ENCODE data around the gene PHLDA1. TPM values are rescaled to one million over a fixed set of nuclear protein-coding genes. Genes with fewer than 3 reads are reported as not detected.

Gene PHLDA1
- total and polyA plus RNA-seq, 2 experiments from 2014 or later = 11.7 to 21.6 TPM

DNA sequence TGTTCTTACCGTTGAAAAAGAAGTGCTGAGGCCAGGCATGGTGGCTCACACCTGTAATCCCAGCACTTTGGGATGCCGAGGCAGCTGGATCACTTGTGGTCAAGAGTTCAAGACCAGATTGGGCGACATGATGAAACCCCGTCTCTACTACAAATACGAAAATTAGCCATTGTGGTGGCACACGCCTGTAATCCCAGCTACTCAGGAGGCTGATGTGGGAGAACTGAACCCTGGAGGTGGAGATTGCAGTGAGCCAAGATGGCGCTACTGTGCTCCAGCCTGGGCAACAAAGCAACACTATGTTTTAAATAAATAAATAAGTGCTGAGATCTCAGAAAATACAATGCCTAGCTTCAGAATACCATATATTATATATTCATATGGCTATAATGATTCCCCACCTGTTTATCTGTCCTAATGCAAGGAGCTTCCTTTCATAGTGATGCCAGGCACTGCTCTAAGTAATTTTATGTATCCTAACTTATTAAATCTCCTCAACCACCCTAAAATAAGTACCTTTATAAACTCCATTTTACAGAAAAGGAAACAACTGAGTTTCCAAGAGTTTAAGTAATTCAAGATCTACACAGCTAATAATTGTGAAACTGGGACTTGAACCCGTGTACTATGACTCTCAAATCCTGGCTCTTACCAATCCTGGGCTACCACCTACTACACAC lies 7.3 kb downstream of the PHLDA1 start:
- Histone ChIP-seq H3K4me1 (ENCODE audit: insufficient read depth) (peaks cover 35% of the 10 kb centered on the region), H4K20me1 (replicated peaks; ENCODE audit: insufficient read depth) (no peaks in the 10 kb centered on the region), H2AFZ (no peak overlapping the region), H3K4me3 (no peak overlapping the region), H3K27ac (ENCODE audit: low read depth) (peak overlapping the region; percentile 40; the same call in 1 of the 2 replicates), H3K9me2 (ENCODE audit: insufficient read depth) (no peaks in the 10 kb centered on the region), H3K27me3 (ENCODE audit: insufficient read depth) (peaks cover under 1% of the 10 kb centered on the region; the same call in 1 of the 2 replicates), H3F3A (replicated peaks; ENCODE audit: low read depth) (no peaks in the 10 kb centered on the region), H3K79me2 (replicated peaks; ENCODE audit: insufficient read depth) (peaks cover 6% of the 10 kb centered on the region), H3K4me2 (no peak overlapping the region), H3K36me3 (ENCODE audit: insufficient read depth) (peaks cover 3% of the 10 kb centered on the region; the same call in 1 of the 2 replicates)
- no peak overlapping the region for H3K4me3 Mint-ChIP-seq
- no peaks in the 10 kb centered on the region for H3K27me3 Mint-ChIP-seq (ENCODE audit: insufficient read depth, low read depth, poor library complexity)
- TF ChIP-seq, protein P1, sequence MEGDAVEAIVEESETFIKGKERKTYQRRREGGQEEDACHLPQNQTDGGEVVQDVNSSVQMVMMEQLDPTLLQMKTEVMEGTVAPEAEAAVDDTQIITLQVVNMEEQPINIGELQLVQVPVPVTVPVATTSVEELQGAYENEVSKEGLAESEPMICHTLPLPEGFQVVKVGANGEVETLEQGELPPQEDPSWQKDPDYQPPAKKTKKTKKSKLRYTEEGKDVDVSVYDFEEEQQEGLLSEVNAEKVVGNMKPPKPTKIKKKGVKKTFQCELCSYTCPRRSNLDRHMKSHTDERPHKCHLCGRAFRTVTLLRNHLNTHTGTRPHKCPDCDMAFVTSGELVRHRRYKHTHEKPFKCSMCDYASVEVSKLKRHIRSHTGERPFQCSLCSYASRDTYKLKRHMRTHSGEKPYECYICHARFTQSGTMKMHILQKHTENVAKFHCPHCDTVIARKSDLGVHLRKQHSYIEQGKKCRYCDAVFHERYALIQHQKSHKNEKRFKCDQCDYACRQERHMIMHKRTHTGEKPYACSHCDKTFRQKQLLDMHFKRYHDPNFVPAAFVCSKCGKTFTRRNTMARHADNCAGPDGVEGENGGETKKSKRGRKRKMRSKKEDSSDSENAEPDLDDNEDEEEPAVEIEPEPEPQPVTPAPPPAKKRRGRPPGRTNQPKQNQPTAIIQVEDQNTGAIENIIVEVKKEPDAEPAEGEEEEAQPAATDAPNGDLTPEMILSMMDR (conservative IDR thresholded peaks at IDR 0.05; ENCODE audit: low read depth in 2 of 2) = no peak
- TF ChIP-seq, protein P2, sequence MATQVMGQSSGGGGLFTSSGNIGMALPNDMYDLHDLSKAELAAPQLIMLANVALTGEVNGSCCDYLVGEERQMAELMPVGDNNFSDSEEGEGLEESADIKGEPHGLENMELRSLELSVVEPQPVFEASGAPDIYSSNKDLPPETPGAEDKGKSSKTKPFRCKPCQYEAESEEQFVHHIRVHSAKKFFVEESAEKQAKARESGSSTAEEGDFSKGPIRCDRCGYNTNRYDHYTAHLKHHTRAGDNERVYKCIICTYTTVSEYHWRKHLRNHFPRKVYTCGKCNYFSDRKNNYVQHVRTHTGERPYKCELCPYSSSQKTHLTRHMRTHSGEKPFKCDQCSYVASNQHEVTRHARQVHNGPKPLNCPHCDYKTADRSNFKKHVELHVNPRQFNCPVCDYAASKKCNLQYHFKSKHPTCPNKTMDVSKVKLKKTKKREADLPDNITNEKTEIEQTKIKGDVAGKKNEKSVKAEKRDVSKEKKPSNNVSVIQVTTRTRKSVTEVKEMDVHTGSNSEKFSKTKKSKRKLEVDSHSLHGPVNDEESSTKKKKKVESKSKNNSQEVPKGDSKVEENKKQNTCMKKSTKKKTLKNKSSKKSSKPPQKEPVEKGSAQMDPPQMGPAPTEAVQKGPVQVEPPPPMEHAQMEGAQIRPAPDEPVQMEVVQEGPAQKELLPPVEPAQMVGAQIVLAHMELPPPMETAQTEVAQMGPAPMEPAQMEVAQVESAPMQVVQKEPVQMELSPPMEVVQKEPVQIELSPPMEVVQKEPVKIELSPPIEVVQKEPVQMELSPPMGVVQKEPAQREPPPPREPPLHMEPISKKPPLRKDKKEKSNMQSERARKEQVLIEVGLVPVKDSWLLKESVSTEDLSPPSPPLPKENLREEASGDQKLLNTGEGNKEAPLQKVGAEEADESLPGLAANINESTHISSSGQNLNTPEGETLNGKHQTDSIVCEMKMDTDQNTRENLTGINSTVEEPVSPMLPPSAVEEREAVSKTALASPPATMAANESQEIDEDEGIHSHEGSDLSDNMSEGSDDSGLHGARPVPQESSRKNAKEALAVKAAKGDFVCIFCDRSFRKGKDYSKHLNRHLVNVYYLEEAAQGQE (IDR thresholded peaks at IDR 0.05; ENCODE audit: unreplicated experiment) = no peak
- TF ChIP-seq, protein P3, sequence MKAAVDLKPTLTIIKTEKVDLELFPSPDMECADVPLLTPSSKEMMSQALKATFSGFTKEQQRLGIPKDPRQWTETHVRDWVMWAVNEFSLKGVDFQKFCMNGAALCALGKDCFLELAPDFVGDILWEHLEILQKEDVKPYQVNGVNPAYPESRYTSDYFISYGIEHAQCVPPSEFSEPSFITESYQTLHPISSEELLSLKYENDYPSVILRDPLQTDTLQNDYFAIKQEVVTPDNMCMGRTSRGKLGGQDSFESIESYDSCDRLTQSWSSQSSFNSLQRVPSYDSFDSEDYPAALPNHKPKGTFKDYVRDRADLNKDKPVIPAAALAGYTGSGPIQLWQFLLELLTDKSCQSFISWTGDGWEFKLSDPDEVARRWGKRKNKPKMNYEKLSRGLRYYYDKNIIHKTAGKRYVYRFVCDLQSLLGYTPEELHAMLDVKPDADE (IDR thresholded peaks at IDR 0.05) = no peak
- TF ChIP-seq STAT1 (IDR thresholded peaks at IDR 0.05; ENCODE audit: unreplicated experiment) (no peak), CREB1 (CRISPR knock-in tag; IDR thresholded peaks at IDR 0.05; ENCODE audit: low read depth) (no peak), ZNF114 (CRISPR knock-in tag; IDR thresholded peaks at IDR 0.05) (no peak), POLR2AphosphoS5 (IDR thresholded peaks at IDR 0.05; ENCODE audit: low read depth) (no peak), NANOG (IDR thresholded peaks at IDR 0.05; ENCODE audit: borderline replicate concordance) (no peak), EZH2 (IDR thresholded peaks at IDR 0.05; ENCODE audit: low read depth, unreplicated experiment) (no peak), JUNB (IDR thresholded peaks at IDR 0.05; ENCODE audit: unreplicated experiment) (no peak), ZNF331 (CRISPR knock-in tag; IDR thresholded peaks at IDR 0.05; ENCODE audit: low read depth) (no peak), EZH2phosphoT487 (IDR thresholded peaks at IDR 0.05; ENCODE audit: unreplicated experiment) (no peak)
- TF ChIP-seq, protein P4, sequence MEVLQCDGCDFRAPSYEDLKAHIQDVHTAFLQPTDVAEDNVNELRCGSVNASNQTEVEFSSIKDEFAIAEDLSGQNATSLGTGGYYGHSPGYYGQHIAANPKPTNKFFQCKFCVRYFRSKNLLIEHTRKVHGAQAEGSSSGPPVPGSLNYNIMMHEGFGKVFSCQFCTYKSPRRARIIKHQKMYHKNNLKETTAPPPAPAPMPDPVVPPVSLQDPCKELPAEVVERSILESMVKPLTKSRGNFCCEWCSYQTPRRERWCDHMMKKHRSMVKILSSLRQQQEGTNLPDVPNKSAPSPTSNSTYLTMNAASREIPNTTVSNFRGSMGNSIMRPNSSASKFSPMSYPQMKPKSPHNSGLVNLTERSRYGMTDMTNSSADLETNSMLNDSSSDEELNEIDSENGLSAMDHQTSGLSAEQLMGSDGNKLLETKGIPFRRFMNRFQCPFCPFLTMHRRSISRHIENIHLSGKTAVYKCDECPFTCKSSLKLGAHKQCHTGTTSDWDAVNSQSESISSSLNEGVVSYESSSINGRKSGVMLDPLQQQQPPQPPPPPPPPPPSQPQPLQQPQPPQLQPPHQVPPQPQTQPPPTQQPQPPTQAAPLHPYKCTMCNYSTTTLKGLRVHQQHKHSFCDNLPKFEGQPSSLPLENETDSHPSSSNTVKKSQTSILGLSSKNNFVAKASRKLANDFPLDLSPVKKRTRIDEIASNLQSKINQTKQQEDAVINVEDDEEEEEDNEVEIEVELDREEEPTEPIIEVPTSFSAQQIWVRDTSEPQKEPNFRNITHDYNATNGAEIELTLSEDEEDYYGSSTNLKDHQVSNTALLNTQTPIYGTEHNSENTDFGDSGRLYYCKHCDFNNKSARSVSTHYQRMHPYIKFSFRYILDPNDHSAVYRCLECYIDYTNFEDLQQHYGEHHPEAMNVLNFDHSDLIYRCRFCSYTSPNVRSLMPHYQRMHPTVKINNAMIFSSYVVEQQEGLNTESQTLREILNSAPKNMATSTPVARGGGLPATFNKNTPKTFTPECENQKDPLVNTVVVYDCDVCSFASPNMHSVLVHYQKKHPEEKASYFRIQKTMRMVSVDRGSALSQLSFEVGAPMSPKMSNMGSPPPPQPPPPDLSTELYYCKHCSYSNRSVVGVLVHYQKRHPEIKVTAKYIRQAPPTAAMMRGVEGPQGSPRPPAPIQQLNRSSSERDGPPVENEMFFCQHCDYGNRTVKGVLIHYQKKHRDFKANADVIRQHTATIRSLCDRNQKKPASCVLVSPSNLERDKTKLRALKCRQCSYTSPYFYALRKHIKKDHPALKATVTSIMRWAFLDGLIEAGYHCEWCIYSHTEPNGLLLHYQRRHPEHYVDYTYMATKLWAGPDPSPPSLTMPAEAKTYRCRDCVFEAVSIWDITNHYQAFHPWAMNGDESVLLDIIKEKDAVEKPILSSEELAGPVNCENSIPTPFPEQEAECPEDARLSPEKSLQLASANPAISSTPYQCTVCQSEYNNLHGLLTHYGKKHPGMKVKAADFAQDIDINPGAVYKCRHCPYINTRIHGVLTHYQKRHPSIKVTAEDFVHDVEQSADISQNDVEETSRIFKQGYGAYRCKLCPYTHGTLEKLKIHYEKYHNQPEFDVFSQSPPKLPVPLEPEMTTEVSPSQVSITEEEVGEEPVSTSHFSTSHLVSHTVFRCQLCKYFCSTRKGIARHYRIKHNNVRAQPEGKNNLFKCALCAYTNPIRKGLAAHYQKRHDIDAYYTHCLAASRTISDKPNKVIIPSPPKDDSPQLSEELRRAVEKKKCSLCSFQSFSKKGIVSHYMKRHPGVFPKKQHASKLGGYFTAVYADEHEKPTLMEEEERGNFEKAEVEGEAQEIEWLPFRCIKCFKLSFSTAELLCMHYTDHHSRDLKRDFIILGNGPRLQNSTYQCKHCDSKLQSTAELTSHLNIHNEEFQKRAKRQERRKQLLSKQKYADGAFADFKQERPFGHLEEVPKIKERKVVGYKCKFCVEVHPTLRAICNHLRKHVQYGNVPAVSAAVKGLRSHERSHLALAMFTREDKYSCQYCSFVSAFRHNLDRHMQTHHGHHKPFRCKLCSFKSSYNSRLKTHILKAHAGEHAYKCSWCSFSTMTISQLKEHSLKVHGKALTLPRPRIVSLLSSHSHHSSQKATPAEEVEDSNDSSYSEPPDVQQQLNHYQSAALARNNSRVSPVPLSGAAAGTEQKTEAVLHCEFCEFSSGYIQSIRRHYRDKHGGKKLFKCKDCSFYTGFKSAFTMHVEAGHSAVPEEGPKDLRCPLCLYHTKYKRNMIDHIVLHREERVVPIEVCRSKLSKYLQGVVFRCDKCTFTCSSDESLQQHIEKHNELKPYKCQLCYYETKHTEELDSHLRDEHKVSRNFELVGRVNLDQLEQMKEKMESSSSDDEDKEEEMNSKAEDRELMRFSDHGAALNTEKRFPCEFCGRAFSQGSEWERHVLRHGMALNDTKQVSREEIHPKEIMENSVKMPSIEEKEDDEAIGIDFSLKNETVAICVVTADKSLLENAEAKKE (CRISPR knock-in tag; IDR thresholded peaks at IDR 0.05) = no peak
- no peaks in the 10 kb centered on the region for H3K9me3 Mint-ChIP-seq
- no peak overlapping the region for H3K27ac Mint-ChIP-seq
- no peak for ATAC-seq
- H3K36me3 Mint-ChIP-seq (ENCODE audit: low read depth) = peaks cover 23% of the 10 kb centered on the region; the same call in 2 of the 3 replicates
- no peak for DNase-seq (ENCODE audit: low spot score)
- peaks cover 44% of the 10 kb centered on the region for H3K4me1 Mint-ChIP-seq
